Brain microvascular endothelial cell (primary cell): ENCODE measurements around the gene RRAS.

Experiments
- DNase-seq: peaks from one replicate; pipeline ENCODE4 v3.0.0-alpha.2; 2020
- H3K27ac ChIP-seq: fragments of 250-450 bp; sonication (Bioruptor Pico); 2 replicates; pipeline ENCODE4 v1.5.1; 2020; ENCODE audit warnings: mild to moderate bottlenecking, moderate library complexity
- H3K27me3 ChIP-seq: fragments of 250-450 bp; sonication (Bioruptor Pico); replicated peaks from 2 replicates; pipeline ENCODE4 v1.5.1; 2020; ENCODE audit warnings: mild to moderate bottlenecking
- H3K36me3 ChIP-seq: fragments of 250-450 bp; sonication (Bioruptor Pico); replicated peaks from 2 replicates; pipeline ENCODE4 v1.5.1; 2020; ENCODE audit warnings: mild to moderate bottlenecking
- H3K4me3 ChIP-seq: 2 replicates; pipeline ENCODE4 v1.5.1; 2011; ENCODE audit warnings: low read depth, mild to moderate bottlenecking, control low read depth, low read length, moderate library complexity
- in situ Hi-C: cut with HindIII; loops from 2 replicates; pipeline ENCODE4 v1.10.0; 2017; ENCODE audit warnings: low sequenced_read_pairs, low pct_ligation_motif_present
- TF ChIP-seq, protein P1 (sequence below): IDR thresholded peaks from 2 replicates; pipeline ENCODE4 v1.5.1; 2011; ENCODE audit warnings: low read depth, mild to moderate bottlenecking, moderate library complexity, low read length, control low read depth, inconsistent platforms; ENCODE audit errors: missing control alignments

RRAS gene

DNA sequence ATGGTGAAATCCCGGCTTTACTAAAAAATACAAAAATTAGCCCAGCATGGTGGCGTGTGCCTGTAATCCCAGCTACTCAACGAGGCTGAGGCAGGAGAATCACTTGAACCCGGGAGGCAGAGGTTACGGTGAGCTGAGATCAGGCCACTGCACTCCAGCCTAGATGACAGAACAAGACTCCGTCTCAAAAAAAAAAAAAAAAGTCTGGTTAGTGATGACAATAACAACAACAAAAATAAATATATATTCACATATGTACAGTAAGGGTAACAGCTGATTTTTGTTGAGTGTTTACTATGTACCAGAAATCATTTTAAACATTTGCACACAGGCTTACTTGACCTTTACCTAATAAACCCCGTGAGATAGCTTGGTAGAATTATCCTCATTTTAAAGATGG lies 23.0 kb downstream of the RRAS start:
- in situ Hi-C loops = no loop called here
- Histone ChIP-seq H3K4me3 (no peak overlapping the region), H3K27me3 (no peaks in the 10 kb centered on the region), H3K36me3 (peaks cover 37% of the 10 kb centered on the region), H3K27ac (no peak overlapping the region)
- DNase-seq = no peak
- TF ChIP-seq, protein P1, sequence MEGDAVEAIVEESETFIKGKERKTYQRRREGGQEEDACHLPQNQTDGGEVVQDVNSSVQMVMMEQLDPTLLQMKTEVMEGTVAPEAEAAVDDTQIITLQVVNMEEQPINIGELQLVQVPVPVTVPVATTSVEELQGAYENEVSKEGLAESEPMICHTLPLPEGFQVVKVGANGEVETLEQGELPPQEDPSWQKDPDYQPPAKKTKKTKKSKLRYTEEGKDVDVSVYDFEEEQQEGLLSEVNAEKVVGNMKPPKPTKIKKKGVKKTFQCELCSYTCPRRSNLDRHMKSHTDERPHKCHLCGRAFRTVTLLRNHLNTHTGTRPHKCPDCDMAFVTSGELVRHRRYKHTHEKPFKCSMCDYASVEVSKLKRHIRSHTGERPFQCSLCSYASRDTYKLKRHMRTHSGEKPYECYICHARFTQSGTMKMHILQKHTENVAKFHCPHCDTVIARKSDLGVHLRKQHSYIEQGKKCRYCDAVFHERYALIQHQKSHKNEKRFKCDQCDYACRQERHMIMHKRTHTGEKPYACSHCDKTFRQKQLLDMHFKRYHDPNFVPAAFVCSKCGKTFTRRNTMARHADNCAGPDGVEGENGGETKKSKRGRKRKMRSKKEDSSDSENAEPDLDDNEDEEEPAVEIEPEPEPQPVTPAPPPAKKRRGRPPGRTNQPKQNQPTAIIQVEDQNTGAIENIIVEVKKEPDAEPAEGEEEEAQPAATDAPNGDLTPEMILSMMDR = no peak

DNA sequence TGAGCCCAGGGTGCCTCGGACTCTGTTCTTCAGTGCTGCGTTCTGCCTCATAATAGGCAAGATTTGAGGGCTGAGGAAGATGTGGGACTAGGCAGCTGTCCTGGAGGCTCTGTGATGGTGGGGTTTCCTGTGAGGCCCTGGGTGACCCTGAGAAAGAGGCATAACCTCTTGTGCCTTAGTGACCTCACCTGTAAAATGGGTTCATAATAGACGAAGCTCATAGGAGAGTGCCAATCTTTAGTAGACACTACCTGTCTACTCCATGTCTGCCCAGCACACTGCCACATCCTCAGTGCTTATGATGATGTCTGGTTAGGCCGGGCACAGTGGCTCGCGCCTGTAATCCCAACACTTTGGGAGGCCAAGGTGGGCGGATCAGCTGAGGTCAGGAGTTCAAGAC lies 23.4 kb downstream of the RRAS start:
- Histone ChIP-seq H3K4me3 (no peak overlapping the region), H3K36me3 (peaks cover 35% of the 10 kb centered on the region), H3K27me3 (no peaks in the 10 kb centered on the region), H3K27ac (no peak overlapping the region)
- DNase-seq = no peak
- TF ChIP-seq, protein P1 = no peak
- in situ Hi-C loops = no loop called here

DNA sequence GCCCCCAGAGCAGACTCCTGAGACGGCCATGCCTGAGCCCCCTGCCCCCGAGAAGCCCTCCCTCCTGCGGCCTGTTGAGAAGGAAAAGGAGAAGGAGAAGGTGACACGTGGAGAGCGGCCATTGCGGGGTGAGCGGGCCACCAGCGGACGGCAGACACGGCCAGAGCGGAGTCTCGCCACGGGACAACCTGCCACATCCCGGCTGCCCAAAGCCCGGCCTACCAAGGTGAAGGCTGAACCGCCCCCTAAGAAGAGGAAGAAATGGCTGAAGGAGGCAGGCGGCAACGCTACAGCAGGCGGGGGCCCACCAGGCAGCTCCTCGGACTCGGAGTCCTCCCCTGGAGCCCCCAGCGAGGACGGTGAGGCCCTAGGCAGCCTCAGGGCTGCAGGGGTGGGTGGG lies 24.1 kb downstream of the RRAS start:
- TF ChIP-seq, protein P1 = no peak
- no peak for DNase-seq
- H3K27me3 ChIP-seq = no peaks in the 10 kb centered on the region
- in situ Hi-C loops = no loop called here
- H3K36me3 ChIP-seq = peaks cover 35% of the 10 kb centered on the region
- H3K27ac ChIP-seq = no peak overlapping the region
- H3K4me3 ChIP-seq = no peak overlapping the region

DNA sequence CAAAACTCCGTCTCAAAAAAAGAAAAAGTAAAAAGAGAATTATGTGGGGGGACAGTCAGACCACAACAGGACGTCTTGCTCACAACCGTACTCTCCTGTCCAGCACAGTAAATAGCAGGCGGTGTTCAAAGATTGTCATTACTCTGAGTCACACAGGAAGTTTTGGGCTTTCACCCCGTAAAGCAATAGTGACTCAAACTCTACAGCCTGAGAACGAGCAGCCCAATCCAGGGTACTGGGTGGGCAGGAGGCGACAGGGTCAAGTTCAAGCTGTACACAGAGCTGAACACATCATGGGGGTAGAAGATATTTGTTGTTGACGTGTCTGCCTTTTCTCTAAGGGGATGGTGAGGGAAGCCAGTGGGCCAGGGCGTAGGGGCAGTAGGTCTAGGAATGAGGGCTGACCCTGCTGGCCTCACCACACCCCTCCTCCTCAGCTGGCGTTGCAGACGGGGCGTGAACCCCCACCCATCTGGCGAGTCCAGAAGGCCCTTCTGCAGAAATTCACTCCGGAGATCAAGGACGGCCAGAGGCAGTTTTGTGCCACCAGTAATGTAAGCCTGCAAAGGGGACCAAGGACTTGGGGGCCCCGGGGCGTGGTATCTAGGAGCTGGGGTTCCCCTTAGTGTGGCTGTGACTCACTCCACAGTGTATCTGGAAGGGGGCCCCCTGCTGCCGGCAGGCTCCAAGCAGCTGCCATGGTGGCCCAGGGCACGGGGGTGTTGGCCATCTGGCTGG lies 25.7 kb downstream of the RRAS start:
- H3K27ac ChIP-seq = peak overlapping the region; percentile 89
- TF ChIP-seq, protein P1 = peak; percentile 64

DNA sequence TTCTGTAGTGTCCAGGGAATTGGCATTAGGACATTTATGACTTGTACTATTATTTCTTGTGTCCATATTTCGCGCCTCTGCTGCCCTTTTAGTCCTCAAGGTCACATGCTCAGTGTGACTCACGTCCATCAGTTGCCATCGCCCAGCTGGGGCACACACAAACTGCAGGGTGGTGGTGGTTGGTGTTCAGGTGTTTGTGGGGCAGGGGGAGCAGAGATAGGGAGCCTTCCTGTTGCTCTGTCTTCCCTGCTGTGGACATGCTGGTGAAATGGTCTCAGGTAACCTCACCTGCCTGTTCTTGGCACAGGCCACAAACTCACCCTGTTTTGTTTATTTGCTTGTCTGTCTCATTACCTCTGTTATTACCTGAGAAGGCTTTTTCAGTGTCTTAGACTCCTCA lies 26.6 kb downstream of the RRAS start:
- Histone ChIP-seq H3K27me3 (no peaks in the 10 kb centered on the region), H3K4me3 (no peak overlapping the region), H3K36me3 (peaks cover 38% of the 10 kb centered on the region), H3K27ac (peak overlapping the region; percentile 89)
- DNase-seq = peak; percentile 16
- in situ Hi-C loops = no loop called here
- TF ChIP-seq, protein P1 = no peak

More for the DNA sequence above, 25.7 kb downstream of the RRAS start:
- DNase-seq = peak; percentile 85
- Histone ChIP-seq H3K36me3 (peaks cover 39% of the 10 kb centered on the region), H3K4me3 (peak overlapping the region; percentile 33), H3K27me3 (no peaks in the 10 kb centered on the region)
- in situ Hi-C loops = no loop called here
